Kidney epithelial cell (primary cell): Measurements from ENCODE around the gene DDAH1. TPM values are rescaled to one million over a fixed set of nuclear protein-coding genes. Genes with fewer than 3 reads are reported as not detected.

ENCODE experiments used
- DNase-seq: peaks from one replicate; pipeline ENCODE4 v3.0.0-alpha.2; 2010; ENCODE audit warnings: low read depth
- H3K27me3 ChIP-seq: 2 replicates; pipeline ENCODE4 v1.6.0; 2011; ENCODE audit warnings: low read length; ENCODE audit not compliant: control insufficient read depth, insufficient read depth
- H3K36me3 ChIP-seq: 2 replicates; pipeline ENCODE4 v1.5.1; 2011; ENCODE audit warnings: low read length; ENCODE audit not compliant: control insufficient read depth, insufficient read depth
- H3K4me3 ChIP-seq: 2 replicates; pipeline ENCODE4 v1.5.1; 2011; ENCODE audit warnings: low read depth, mild to moderate bottlenecking, control low read depth, low read length
- CTCF ChIP-seq: IDR thresholded peaks from 2 replicates; pipeline ENCODE4 v1.5.1; 2011; ENCODE audit warnings: mild to moderate bottlenecking, moderate library complexity, low read length, control low read depth, inconsistent platforms; ENCODE audit not compliant: insufficient read depth, poor library complexity, severe bottlenecking
- total RNA-seq: library from RNA; depleted of rRNA; stranded (reverse); fragments of >200 nt; gene quantifications from 2 replicates; pipeline ENCODE4 v1.2.3, GENCODE V29; 2015

DDAH1 gene
- total RNA-seq, 1 donor from 2014 or later = 33.4 TPM

DNA sequence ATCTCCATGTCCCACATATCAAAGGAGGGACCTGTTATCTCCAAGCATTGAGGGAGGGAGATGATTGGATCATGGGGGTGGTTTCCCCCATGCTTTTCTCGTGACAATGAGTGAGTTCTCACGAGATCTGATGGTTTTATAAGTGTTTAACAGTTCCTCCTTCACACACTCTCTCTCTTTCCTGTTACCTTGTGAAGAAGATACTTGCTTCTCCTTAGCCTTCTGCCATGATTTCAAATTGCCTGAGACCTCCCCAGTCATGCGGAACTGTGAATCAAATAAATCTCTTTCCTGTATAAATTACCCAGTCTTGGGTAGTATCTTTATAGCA is 91.6 kb downstream of the DDAH1 start:
- Histone ChIP-seq H3K36me3 (no peaks in the 10 kb centered on the region), H3K4me3 (no peak overlapping the region), H3K27me3 (no peaks in the 10 kb centered on the region)
- no peak for TF ChIP-seq CTCF
- no peak for DNase-seq

DNA sequence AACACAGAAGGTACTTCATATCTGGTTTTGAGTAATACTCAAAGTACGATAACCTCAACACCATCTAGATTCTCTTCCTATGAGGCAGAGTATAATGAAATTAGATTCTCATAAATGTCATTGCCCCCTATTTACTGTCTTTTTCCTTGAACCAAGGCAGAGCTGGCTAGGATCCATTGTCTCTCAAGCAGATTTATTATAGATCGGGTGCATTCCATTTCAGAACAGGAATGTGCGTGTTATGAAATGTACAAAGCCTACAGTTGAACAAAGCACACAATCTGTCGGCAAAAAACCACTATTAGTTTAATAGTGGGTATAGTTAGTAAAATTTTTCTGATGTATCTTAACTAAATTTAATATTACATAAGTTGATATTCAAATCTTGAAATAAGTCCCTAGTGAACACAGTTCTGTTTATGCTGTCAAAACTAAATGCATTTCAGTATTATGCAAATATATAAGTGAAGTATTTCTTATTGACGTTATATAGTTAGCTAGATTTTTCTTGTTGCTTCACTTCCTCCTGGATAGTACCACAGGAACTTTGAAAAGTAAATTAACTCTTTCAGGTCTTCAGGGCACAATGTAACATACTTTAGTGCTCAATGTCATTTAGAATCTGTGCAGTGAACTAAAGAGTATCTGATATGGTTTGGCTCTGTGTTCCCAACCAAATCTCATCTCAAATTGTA is 92.1 kb downstream of the DDAH1 start:
- no peak for DNase-seq
- no peak overlapping the region for H3K4me3 ChIP-seq
- no peak for TF ChIP-seq CTCF
- H3K36me3 ChIP-seq = no peaks in the 10 kb centered on the region
- no peaks in the 10 kb centered on the region for H3K27me3 ChIP-seq

GRCh38 chr1:85371021-85371420 is 93.9 kb downstream of the DDAH1 start:
- Histone ChIP-seq H3K4me3 (no peak overlapping the region), H3K36me3 (no peaks in the 10 kb centered on the region), H3K27me3 (no peaks in the 10 kb centered on the region)
- no peak for TF ChIP-seq CTCF
- no peak for DNase-seq

DNA sequence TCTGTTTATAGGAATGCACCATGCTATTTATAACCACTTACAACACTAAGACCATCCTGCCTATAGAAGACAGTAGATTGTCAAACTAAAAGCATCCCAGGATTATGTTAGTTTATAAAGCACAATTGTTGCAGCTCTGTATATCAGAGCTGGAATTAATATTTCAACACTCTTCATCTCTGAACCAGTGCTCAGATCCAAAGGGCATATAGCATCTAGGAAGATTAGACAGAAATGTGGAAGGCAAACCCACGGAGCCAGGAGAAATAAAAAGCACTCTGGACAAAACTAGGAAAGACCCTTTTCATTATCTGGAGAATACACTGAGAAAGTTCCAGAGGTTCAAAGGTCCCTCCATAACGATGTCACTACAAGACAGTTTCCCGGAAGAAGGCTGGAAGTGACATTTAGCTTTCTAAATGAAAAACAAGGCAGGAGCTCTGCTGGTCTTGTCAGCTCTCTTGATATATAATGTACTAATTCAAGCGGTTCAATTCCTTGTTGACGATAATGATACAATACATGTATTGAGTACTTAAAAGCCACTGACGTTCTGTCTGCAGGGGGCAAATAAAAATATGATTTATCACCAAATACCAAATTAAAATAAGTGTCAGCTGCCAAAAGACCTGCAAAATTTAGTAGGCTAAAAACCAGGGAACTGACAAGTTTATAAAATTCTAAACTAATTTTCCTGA is 96.7 kb downstream of the DDAH1 start:
- TF ChIP-seq CTCF = no peak
- no peak for DNase-seq
- Histone ChIP-seq H3K36me3 (no peaks in the 10 kb centered on the region), H3K27me3 (no peaks in the 10 kb centered on the region), H3K4me3 (no peak overlapping the region)

DNA sequence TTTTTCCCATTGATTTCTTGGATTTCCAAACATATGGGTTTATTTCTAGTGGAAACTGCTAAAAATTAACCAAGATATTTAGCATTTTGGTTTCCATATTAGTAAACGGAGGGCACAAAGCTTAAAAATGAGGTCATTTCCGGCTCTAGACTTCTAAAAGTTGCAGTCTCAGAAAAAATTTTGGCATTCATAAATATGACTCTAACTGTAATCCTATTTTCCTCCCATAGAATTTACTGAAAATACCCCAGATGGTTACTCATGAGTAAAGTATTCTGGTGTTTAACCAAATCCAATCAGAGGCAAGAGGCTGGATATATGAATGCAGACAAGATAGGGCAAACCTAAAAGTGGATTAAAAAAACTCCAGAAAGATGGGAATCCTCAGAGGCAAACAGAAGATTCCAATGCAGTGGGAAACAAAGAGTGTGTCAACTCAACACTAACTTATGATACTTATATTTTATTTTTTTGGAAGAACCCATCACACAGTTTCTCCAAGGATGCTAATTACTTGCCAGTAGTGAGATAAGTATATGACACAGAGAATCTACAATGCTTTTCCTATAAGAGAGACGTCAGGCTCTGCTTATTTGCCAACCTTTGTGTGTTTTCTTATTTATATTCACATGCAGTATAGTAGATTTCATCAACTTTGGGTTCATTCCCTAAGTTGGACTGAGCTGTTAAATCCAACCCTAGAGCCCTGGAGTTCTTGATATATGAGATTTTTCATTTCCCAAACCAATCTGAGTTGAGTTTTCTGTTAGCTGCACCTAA is 98.4 kb downstream of the DDAH1 start:
- DNase-seq = no peak

More for the DNA sequence above, 98.4 kb downstream of the DDAH1 start:
- H3K27me3 ChIP-seq = no peaks in the 10 kb centered on the region
- no peaks in the 10 kb centered on the region for H3K36me3 ChIP-seq
- no peak overlapping the region for H3K4me3 ChIP-seq
- no peak for TF ChIP-seq CTCF
